Breast epithelium (tissue), 4 donors: ENCODE data around the gene CNFN. TPM values are rescaled to one million over a fixed set of nuclear protein-coding genes. Genes with fewer than 3 reads are reported as not detected.

Experiments used
- DNase-seq, 2 donors: peaks; one replicate each; pipeline ENCODE4 v3.0.0-alpha.2; 2019; ENCODE audit warnings: low spot score in 2 of 2
- H3K27ac ChIP-seq, 2 donors: fragments of 200-600 bp; sonication (generic) in 1 of 2; one replicate each; pipeline ENCODE4 v1.5.1; 2016 to 2019; ENCODE audit warnings: mild to moderate bottlenecking in 1 of 2
- H3K27me3 ChIP-seq, 2 donors: fragments of 200-600 bp; sonication (generic) in 1 of 2; one replicate each; pipeline versions ENCODE4 v1.5.1 to v1.6.0; 2017 to 2019; ENCODE audit warnings: control low read depth in 1 of 2, mild to moderate bottlenecking in 1 of 2
- H3K36me3 ChIP-seq: fragments of 200-600 bp; one replicate; pipeline ENCODE4 v1.5.1; 2019
- H3K4me1 ChIP-seq, 2 donors: fragments of 200-600 bp; sonication (generic); one replicate each; pipeline ENCODE4 v1.5.1; 2016 to 2019; ENCODE audit warnings: control low read depth in 1 of 2
- H3K4me3 ChIP-seq, 3 donors: fragments of 200-600 bp; sonication (generic); 1 replicate in 2 of 3; 2 replicates in 1 of 3; pipeline ENCODE4 v1.5.1; 2016 to 2019; ENCODE audit warnings: mild to moderate bottlenecking in 3 of 3, moderate library complexity in 2 of 3
- H3K9me3 ChIP-seq, 2 donors: fragments of 200-600 bp; sonication (generic) in 1 of 2; one replicate each; pipeline ENCODE4 v1.5.1; 2016 to 2019; ENCODE audit warnings: control low read depth in 1 of 2
- CTCF ChIP-seq, 3 donors: fragments of 450-650 bp; IDR thresholded peaks; one replicate each; pipeline ENCODE4 v1.5.1; 2016 to 2017; ENCODE audit warnings: antibody characterized with exemption in 3 of 3, mild to moderate bottlenecking in 3 of 3, moderate library complexity in 3 of 3
- POLR2A ChIP-seq: fragments of 450-650 bp; IDR thresholded peaks from one replicate; pipeline ENCODE4 v1.6.1; 2016; ENCODE audit warnings: antibody characterized with exemption, mild to moderate bottlenecking, moderate library complexity
- POLR2AphosphoS5 ChIP-seq, 3 donors: sonication (generic); formaldehyde crosslinking; IDR thresholded peaks; one replicate each; pipeline ENCODE4 v1.6.1; 2017; ENCODE audit warnings: antibody characterized with exemption in 3 of 3
- intact Hi-C: fragments of 100-400 bp; cut with DNase I; formaldehyde crosslinking; loops from one replicate; pipeline ENCODE4 v1.15.1; 2023; ENCODE audit warnings: low total_unique reads
- total RNA-seq, 3 donors: library from RNA; depleted of rRNA; stranded (reverse); fragments of >200 nt; gene quantifications; one replicate each; pipeline ENCODE4 v1.1.0, GENCODE V29; 2016

The CNFN gene
- total RNA-seq, 3 donors from 2014 or later = 2.6 to 4.8 (median 3.0) TPM

- no peaks in the 10 kb centered on the region for H3K4me1 ChIP-seq
- TF ChIP-seq POLR2AphosphoS5 (IDR thresholded peaks at IDR 0.05) (peak in 1 of 3 donors; percentile 39), POLR2A (no peak)
- peak overlapping the region; percentile 53 to 84 (median 72) for H3K4me3 ChIP-seq
- peak; percentile 69 to 85 for DNase-seq
- intact Hi-C loops = no loop called here
- H3K27me3 ChIP-seq = no peaks in the 10 kb centered on the region
- H3K36me3 ChIP-seq = no peaks in the 10 kb centered on the region
- no peaks in the 10 kb centered on the region for H3K9me3 ChIP-seq
- H3K27ac ChIP-seq = peak overlapping the region; percentile 73 to 75
These were observed 33.6 kb upstream of the CNFN start for GRCh38 chr19:42423462-42424344.

GRCh38 chr19:42422901-42423461 is 32.9 kb upstream of the CNFN start:
- peak overlapping the region; percentile 73 to 75 for H3K27ac ChIP-seq

GRCh38 chr19:42422092-42422900 is 32.2 kb upstream of the CNFN start:
- H3K27ac ChIP-seq = peak overlapping the region; percentile 73 to 75
- no peaks in the 10 kb centered on the region for H3K27me3 ChIP-seq
- intact Hi-C loops = no loop called here
- H3K36me3 ChIP-seq = no peaks in the 10 kb centered on the region
- no peaks in the 10 kb centered on the region for H3K9me3 ChIP-seq
- peak overlapping the region; percentile 53 to 84 (median 72) for H3K4me3 ChIP-seq
- H3K4me1 ChIP-seq = no peaks in the 10 kb centered on the region
- TF ChIP-seq POLR2AphosphoS5 (IDR thresholded peaks at IDR 0.05) (no peak), POLR2A (no peak), CTCF (IDR thresholded peaks at IDR 0.05) (no peak)
- DNase-seq = no peak

More at GRCh38 chr19:42422901-42423461, 32.9 kb upstream of the CNFN start:
- no peaks in the 10 kb centered on the region for H3K9me3 ChIP-seq
- intact Hi-C loops = no loop called here
- H3K36me3 ChIP-seq = no peaks in the 10 kb centered on the region
- no peaks in the 10 kb centered on the region for H3K27me3 ChIP-seq
- no peaks in the 10 kb centered on the region for H3K4me1 ChIP-seq
- TF ChIP-seq POLR2A (no peak), CTCF (IDR thresholded peaks at IDR 0.05) (no peak), POLR2AphosphoS5 (IDR thresholded peaks at IDR 0.05) (no peak)
- peak overlapping the region; percentile 53 to 84 (median 72) for H3K4me3 ChIP-seq
- no peak for DNase-seq

- intact Hi-C loops = no loop called here
- peak overlapping the region; percentile 75 to 77 for H3K27ac ChIP-seq
- no peak for DNase-seq
- H3K27me3 ChIP-seq = no peaks in the 10 kb centered on the region
- TF ChIP-seq POLR2AphosphoS5 (IDR thresholded peaks at IDR 0.05) (peak in 1 of 3 donors; percentile 43), POLR2A (no peak)
- H3K9me3 ChIP-seq = no peaks in the 10 kb centered on the region
- H3K36me3 ChIP-seq = no peaks in the 10 kb centered on the region
- no peaks in the 10 kb centered on the region for H3K4me1 ChIP-seq
- H3K4me3 ChIP-seq = peak overlapping the region in 1 of 3 donors; percentile 84
These were observed 31.5 kb upstream of the CNFN start for GRCh38 chr19:42421591-42422031.

GRCh38 chr19:42421101-42421500 is 31.0 kb upstream of the CNFN start:
- Histone ChIP-seq H3K4me1 (no peaks in the 10 kb centered on the region), H3K27me3 (no peaks in the 10 kb centered on the region), H3K4me3 (peak overlapping the region in 1 of 3 donors; percentile 31), H3K27ac (peak overlapping the region; percentile 75 to 77), H3K9me3 (no peaks in the 10 kb centered on the region), H3K36me3 (no peaks in the 10 kb centered on the region)
- intact Hi-C loops = no loop called here
- DNase-seq = no peak
- TF ChIP-seq POLR2A (no peak), CTCF (IDR thresholded peaks at IDR 0.05) (no peak), POLR2AphosphoS5 (IDR thresholded peaks at IDR 0.05) (no peak)
